Tibial artery (tissue), 4 donors: ENCODE results near the gene ABTB2.

ENCODE experiments used
- DNase-seq, 2 donors: peaks; one replicate each; pipeline ENCODE4 v3.0.0-alpha.2; 2019
- H3K27ac ChIP-seq, 2 donors: fragments of 200-600 bp; sonication (generic) in 1 of 2; 1 replicate in 1 of 2; 2 replicates in 1 of 2; pipeline ENCODE4 v1.5.1; 2018 to 2019; ENCODE audit warnings: mild to moderate bottlenecking in 1 of 2
- H3K27me3 ChIP-seq, 2 donors: fragments of 200-600 bp; sonication (generic) in 1 of 2; one replicate each; pipeline versions ENCODE4 v1.5.1 to v1.6.0; 2016 to 2019
- H3K36me3 ChIP-seq, 3 donors: fragments of 200-600 bp; sonication (generic) in 2 of 3; one replicate each; pipeline ENCODE4 v1.5.1; 2016 to 2019; ENCODE audit warnings: mild to moderate bottlenecking in 2 of 3
- H3K4me1 ChIP-seq, 4 donors: fragments of 200-600 bp; sonication (generic) in 2 of 4; 1 replicate in 3 of 4; 2 replicates in 1 of 4; pipeline ENCODE4 v1.5.1; 2016 to 2019
- H3K4me3 ChIP-seq, 2 donors: fragments of 200-600 bp; sonication (generic) in 1 of 2; 1 replicate in 1 of 2; 2 replicates in 1 of 2; pipeline ENCODE4 v1.5.1; 2018 to 2019; ENCODE audit warnings: mild to moderate bottlenecking in 2 of 2
- H3K9me3 ChIP-seq, 3 donors: fragments of 200-600 bp; sonication (generic) in 1 of 3; one replicate each; pipeline ENCODE4 v1.5.1; 2016 to 2019
- intact Hi-C: fragments of 100-400 bp; cut with DNase I; formaldehyde crosslinking; loops from one replicate; pipeline ENCODE4 v1.15.0; 2023; ENCODE audit warnings: low total_unique reads
- TF ChIP-seq, protein P1 (sequence below), 2 experiments: fragments of 200-600 bp in 1 of 2; fragments of 450-650 bp in 1 of 2; IDR thresholded peaks; one replicate each; pipeline ENCODE4 v1.5.1; 2017 to 2019; ENCODE audit warnings: antibody characterized with exemption in 2 of 2, mild to moderate bottlenecking in 1 of 2, moderate library complexity in 1 of 2

The ABTB2 gene

GRCh38 chr11:34245041-34245440 lies 112.8 kb downstream of the ABTB2 start:
- no peak overlapping the region for H3K27ac ChIP-seq
- no peaks in the 10 kb centered on the region for H3K36me3 ChIP-seq
- intact Hi-C loops: no loop called here
- TF ChIP-seq, protein P1, sequence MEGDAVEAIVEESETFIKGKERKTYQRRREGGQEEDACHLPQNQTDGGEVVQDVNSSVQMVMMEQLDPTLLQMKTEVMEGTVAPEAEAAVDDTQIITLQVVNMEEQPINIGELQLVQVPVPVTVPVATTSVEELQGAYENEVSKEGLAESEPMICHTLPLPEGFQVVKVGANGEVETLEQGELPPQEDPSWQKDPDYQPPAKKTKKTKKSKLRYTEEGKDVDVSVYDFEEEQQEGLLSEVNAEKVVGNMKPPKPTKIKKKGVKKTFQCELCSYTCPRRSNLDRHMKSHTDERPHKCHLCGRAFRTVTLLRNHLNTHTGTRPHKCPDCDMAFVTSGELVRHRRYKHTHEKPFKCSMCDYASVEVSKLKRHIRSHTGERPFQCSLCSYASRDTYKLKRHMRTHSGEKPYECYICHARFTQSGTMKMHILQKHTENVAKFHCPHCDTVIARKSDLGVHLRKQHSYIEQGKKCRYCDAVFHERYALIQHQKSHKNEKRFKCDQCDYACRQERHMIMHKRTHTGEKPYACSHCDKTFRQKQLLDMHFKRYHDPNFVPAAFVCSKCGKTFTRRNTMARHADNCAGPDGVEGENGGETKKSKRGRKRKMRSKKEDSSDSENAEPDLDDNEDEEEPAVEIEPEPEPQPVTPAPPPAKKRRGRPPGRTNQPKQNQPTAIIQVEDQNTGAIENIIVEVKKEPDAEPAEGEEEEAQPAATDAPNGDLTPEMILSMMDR (IDR thresholded peaks at IDR 0.05): no peak
- no peaks in the 10 kb centered on the region for H3K9me3 ChIP-seq
- peaks cover 0 to 34% (median 9%) of the 10 kb centered on the region in 4 donors for H3K4me1 ChIP-seq
- H3K4me3 ChIP-seq: no peak overlapping the region
- H3K27me3 ChIP-seq: no peaks in the 10 kb centered on the region
- DNase-seq: no peak

DNA sequence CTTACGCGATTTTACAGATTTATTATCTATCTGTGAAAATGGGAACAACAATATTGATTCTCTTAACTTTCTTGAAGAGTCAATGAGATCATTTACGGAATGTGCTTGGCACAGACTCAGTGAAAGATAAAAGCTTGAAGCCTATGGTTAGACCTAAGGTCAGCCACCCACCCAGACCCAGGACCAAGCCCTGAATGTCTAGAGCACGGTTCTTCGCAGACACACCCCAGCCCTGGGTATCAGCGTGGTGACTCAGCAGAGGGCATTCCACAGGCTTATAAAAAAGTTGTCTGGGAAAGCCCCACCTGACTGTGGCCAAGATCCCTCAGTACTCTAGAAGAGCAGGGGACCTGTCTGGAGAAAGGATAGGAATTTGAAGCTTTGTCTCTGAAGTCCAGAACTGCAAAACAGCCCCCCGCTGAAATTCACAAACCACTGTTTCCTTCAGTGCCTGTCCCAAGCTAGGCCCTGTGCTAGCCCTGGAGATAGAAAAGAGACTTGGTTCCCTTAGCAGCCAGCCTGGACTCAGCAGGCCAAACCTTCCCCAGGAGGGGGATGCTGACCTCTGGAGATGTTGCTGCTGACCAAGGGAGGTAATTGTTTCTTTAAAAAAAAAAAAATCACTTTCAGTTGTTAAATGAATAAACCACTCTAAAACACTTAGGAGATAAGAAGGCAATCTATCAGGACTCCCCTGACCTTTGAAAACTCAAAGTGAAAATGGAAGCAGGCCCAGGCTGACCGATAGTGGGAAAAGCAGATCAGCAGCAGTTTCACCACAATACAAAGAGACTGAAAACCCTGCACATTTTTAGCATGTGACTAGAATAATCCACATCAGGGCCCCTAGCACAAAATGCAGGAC lies 114.0 kb downstream of the ABTB2 start:
- H3K36me3 ChIP-seq: no peaks in the 10 kb centered on the region
- peaks cover 0 to 23% (median 8%) of the 10 kb centered on the region in 4 donors for H3K4me1 ChIP-seq
- intact Hi-C loops: no loop called here
- H3K27ac ChIP-seq: no peak overlapping the region
- H3K9me3 ChIP-seq: no peaks in the 10 kb centered on the region
- TF ChIP-seq, protein P1 (IDR thresholded peaks at IDR 0.05): no peak
- no peaks in the 10 kb centered on the region for H3K27me3 ChIP-seq
- H3K4me3 ChIP-seq: no peak overlapping the region
- DNase-seq: no peak

- Histone ChIP-seq H3K4me3 (no peak overlapping the region), H3K4me1 (peaks cover 0 to 20% (median 7%) of the 10 kb centered on the region in 4 donors), H3K9me3 (no peaks in the 10 kb centered on the region), H3K27ac (no peak overlapping the region), H3K27me3 (no peaks in the 10 kb centered on the region), H3K36me3 (no peaks in the 10 kb centered on the region)
- TF ChIP-seq, protein P1 (IDR thresholded peaks at IDR 0.05): no peak
- intact Hi-C loops: no loop called here
- no peak for DNase-seq
Measured at GRCh38 chr11:34242037-34242625, 115.7 kb downstream of the ABTB2 start.

DNA sequence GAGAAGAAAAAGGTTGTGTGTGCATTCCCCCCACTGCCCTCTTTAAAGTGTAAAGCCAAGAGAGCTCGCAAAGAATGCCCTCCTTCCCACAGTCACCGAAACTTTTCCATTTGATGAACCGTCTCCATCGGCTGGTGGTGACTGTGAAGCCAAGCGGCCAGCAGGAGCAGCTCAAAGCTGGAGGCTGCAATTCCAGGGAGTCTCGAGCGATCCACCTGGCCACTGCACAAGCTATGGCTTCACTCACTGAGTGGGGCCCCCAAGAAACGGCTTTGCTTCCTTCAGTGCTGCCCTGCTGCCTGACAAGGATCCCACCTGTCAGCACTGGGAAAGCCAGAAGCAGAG lies 117.7 kb downstream of the ABTB2 start:
- no peak for DNase-seq
- peaks cover 0 to 19% (median 7%) of the 10 kb centered on the region in 4 donors for H3K4me1 ChIP-seq
- no peaks in the 10 kb centered on the region for H3K9me3 ChIP-seq
- TF ChIP-seq, protein P1 (IDR thresholded peaks at IDR 0.05): no peak
- H3K27ac ChIP-seq: no peak overlapping the region
- no peaks in the 10 kb centered on the region for H3K27me3 ChIP-seq
- no peak overlapping the region for H3K4me3 ChIP-seq
- intact Hi-C loops: no loop called here
- H3K36me3 ChIP-seq: no peaks in the 10 kb centered on the region

DNA sequence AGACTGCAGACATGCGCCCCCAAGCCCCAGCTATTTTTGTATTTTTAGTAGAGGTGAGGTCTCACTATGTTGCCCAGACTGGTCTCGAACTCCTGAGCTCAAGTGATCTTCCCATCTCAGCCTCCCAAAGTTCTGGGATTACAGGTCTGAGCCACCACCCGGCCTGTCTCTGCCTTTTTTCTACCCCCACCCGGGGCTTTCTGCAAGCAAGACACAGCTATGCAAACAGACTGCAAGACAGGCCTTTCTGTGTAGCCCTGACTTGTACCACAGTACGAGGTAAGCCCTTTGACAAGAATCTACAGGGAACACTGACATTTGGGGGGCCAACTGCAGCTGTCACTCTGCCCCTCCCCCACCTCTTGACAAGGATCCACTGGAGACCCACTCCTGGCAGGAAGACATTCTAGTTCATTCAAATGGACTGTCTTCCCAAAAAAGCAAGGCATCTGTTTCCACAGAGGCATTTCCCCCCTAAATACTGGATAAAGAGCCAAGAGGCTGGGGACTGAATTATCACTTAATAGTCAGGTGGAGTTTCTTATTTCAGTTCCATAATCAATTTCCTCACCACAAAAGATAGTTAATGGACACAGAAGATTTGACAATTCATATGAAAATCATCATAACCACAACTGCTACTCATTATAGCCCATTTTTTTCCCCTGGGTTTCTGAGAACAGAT lies 118.2 kb downstream of the ABTB2 start:
- TF ChIP-seq, protein P1 (IDR thresholded peaks at IDR 0.05): no peak
- Histone ChIP-seq H3K4me1 (peaks cover 0 to 17% (median 7%) of the 10 kb centered on the region in 4 donors), H3K36me3 (no peaks in the 10 kb centered on the region), H3K27me3 (no peaks in the 10 kb centered on the region), H3K9me3 (no peaks in the 10 kb centered on the region), H3K27ac (no peak overlapping the region), H3K4me3 (no peak overlapping the region)
- DNase-seq: no peak
- intact Hi-C loops: no loop called here
